CD4-positive, alpha-beta T cell treated with Interleukin-10 for 1 hour (primary cell): ENCODE measurements around the gene FSCN2.

Source experiments
- DNase-seq: peaks from one replicate; pipeline ENCODE4 v3.0.0-alpha.2; 2020

The FSCN2 gene

GRCh38 chr17:81513753-81514488 is 14.3 kb upstream of the FSCN2 start:
- peak; percentile 37 for DNase-seq

- no peak for DNase-seq
Observed at GRCh38 chr17:81514489-81514738, 13.8 kb upstream of the FSCN2 start.

GRCh38 chr17:81514739-81515529 is 13.2 kb upstream of the FSCN2 start:
- DNase-seq = peak; percentile 78

GRCh38 chr17:81515530-81516041 is 12.6 kb upstream of the FSCN2 start:
- DNase-seq = no peak

- no peak for DNase-seq
Observed at GRCh38 chr17:81516439-81516838, 11.7 kb upstream of the FSCN2 start.

GRCh38 chr17:81517009-81517338 is 11.2 kb upstream of the FSCN2 start:
- no peak for DNase-seq

- DNase-seq = no peak
Observed at GRCh38 chr17:81517339-81518112, 10.7 kb upstream of the FSCN2 start.

- DNase-seq = no peak
Observed at GRCh38 chr17:81518113-81518784, 9.9 kb upstream of the FSCN2 start.

GRCh38 chr17:81518785-81519283 is 9.3 kb upstream of the FSCN2 start:
- DNase-seq = no peak

- DNase-seq = peak; percentile 80
Observed at GRCh38 chr17:81519284-81520020, 8.7 kb upstream of the FSCN2 start.

- no peak for DNase-seq
Observed at GRCh38 chr17:81520021-81520901, 7.9 kb upstream of the FSCN2 start.

- DNase-seq = no peak
Observed at GRCh38 chr17:81522491-81523401, 5.4 kb upstream of the FSCN2 start.

- DNase-seq = no peak
Observed at GRCh38 chr17:81523402-81524038, 4.7 kb upstream of the FSCN2 start.

GRCh38 chr17:81524039-81524864 is 3.9 kb upstream of the FSCN2 start:
- no peak for DNase-seq

- DNase-seq = no peak
Observed at GRCh38 chr17:81524865-81525159, 3.4 kb upstream of the FSCN2 start.

- no peak for DNase-seq
Observed at GRCh38 chr17:81526662-81527571, 1.3 kb upstream of the FSCN2 start.

- DNase-seq = no peak
Observed at GRCh38 chr17:81528384-81528650, 140 bp downstream of the FSCN2 start.
